ENCODE data around the gene GMPPA.

DNA sequence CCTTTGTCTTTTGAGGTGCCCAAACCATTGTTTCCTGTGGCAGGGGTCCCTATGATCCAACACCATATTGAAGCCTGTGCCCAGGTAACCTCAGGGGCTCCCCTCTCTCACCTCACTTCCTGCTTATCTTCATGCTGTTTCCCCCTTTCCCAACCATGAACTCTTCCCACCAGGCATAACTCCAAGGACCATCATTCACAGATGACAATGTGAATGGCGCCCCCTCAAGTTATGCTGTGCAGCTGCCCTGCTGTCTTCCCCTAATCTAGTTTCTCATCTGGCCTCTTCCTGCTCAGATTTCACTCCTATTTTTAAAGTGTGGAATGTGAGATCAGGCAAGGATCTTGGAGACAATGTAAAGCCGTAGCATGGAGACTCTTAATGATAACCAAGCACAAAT lies 1.4 kb downstream of the GMPPA start:
- TF ChIP-seq GATA2 (IDR thresholded peaks at IDR 0.05; ENCODE audit: low read depth, low read length) = peak; percentile 54; the same call in 1 of the 2 replicates
- no peak for TF ChIP-seq GATA3 (IDR thresholded peaks at IDR 0.05; ENCODE audit: low read depth, low read length)

All from SH-SY5Y (cell line).